ENCODE data around the gene UBAP1L. TPM values are rescaled to one million over a fixed set of nuclear protein-coding genes. Genes with fewer than 3 reads are reported as not detected.
"Not testable (repeated sequence)": the region's sequence is repeated elsewhere in the genome, so short reads cannot be mapped to it uniquely, and the experiment has no call there.

UBAP1L gene
- total RNA-seq, 2 donors from 2014 or later: 1.9 to 8.5 TPM

GRCh38 chr15:65076486-65077290, 38.3 kb downstream of the UBAP1L start, which contains the start of gene KBTBD13:
Gene KBTBD13 (plus strand): TSS chr15:65076746. CDS start chr15:65076816, 70 bp downstream.
- H3K9me3 ChIP-seq: no peaks in the 10 kb centered on the region
- no peaks in the 10 kb centered on the region for H3K36me3 ChIP-seq
- no peak within 1 kb of the TSS for H3K4me3 ChIP-seq
- H3K27me3 ChIP-seq (replicated peaks; ENCODE audit: insufficient read depth): no peaks in the 10 kb centered on the region
- no peaks in the 10 kb centered on the region for H3K4me1 ChIP-seq (replicated peaks)
- no peak within 1 kb of the TSS for H3K27ac ChIP-seq
- WGBS: 75% methylated on average over 65 of the region's 73 CpGs
- DNase-seq (ENCODE audit: low spot score): no peak
- intact Hi-C loops (cut with DNase I): no loop called here
- TF ChIP-seq POLR2A (IDR thresholded peaks at IDR 0.05) (no peak), POLR2AphosphoS5 (IDR thresholded peaks at IDR 0.05) (no peak), CTCF (IDR thresholded peaks at IDR 0.05) (no peak)

GRCh38 chr15:65075607-65076395, 39.2 kb downstream of the UBAP1L start:
- intact Hi-C loops (cut with DNase I); H3K36me3 ChIP-seq; DNase-seq (ENCODE audit: low spot score); H3K27me3 ChIP-seq (replicated peaks; ENCODE audit: insufficient read depth); H3K4me1 ChIP-seq (replicated peaks); H3K4me3 ChIP-seq; H3K9me3 ChIP-seq; H3K27ac ChIP-seq: not testable (repeated sequence)
- 41% methylated on average over 12 of the region's 12 CpGs for WGBS

GRCh38 chr15:65074946-65075345, 40.1 kb downstream of the UBAP1L start:
- DNase-seq (ENCODE audit: low spot score); H3K4me3 ChIP-seq; H3K4me1 ChIP-seq (replicated peaks); intact Hi-C loops (cut with DNase I); H3K9me3 ChIP-seq; H3K27ac ChIP-seq; H3K27me3 ChIP-seq (replicated peaks; ENCODE audit: insufficient read depth); H3K36me3 ChIP-seq: not testable (repeated sequence)
- 97% methylated on average over 21 of the region's 22 CpGs for WGBS

- Histone ChIP-seq H3K4me1 (replicated peaks) (no peaks in the 10 kb centered on the region), H3K27me3 (replicated peaks; ENCODE audit: insufficient read depth) (no peaks in the 10 kb centered on the region), H3K4me3 (no peak overlapping the region), H3K9me3 (no peaks in the 10 kb centered on the region), H3K36me3 (no peaks in the 10 kb centered on the region), H3K27ac (peak overlapping the region; percentile 36 to 53)
- intact Hi-C loops (cut with DNase I): no loop called here
- no peak for DNase-seq (ENCODE audit: low spot score)
- 94% methylated on average over 3 of the region's 3 CpGs for WGBS
- no peak for TF ChIP-seq POLR2AphosphoS5 (IDR thresholded peaks at IDR 0.05)
- TF ChIP-seq CTCF (IDR thresholded peaks at IDR 0.05): no peak
- TF ChIP-seq POLR2A (IDR thresholded peaks at IDR 0.05): no peak
Observed at GRCh38 chr15:65072617-65073016, 42.4 kb downstream of the UBAP1L start.

GRCh38 chr15:65072027-65072426, 43.0 kb downstream of the UBAP1L start:
- intact Hi-C loops (cut with DNase I): no loop called here
- Histone ChIP-seq H3K27ac (peak overlapping the region; percentile 36 to 53), H3K9me3 (no peaks in the 10 kb centered on the region), H3K4me1 (replicated peaks) (no peaks in the 10 kb centered on the region), H3K4me3 (no peak overlapping the region), H3K36me3 (no peaks in the 10 kb centered on the region), H3K27me3 (replicated peaks; ENCODE audit: insufficient read depth) (peaks cover 2% of the 10 kb centered on the region)
- no peak for TF ChIP-seq POLR2A (IDR thresholded peaks at IDR 0.05)
- no peak for TF ChIP-seq POLR2AphosphoS5 (IDR thresholded peaks at IDR 0.05)
- TF ChIP-seq CTCF (IDR thresholded peaks at IDR 0.05): no peak
- 77% methylated on average over 1 of the region's 1 CpG for WGBS
- no peak for DNase-seq (ENCODE audit: low spot score)

All from prostate gland (tissue), 2 donors.